Gastrocnemius medialis (tissue), 4 donors: ENCODE results near the gene AHCY. TPM values are rescaled to one million over a fixed set of nuclear protein-coding genes. Genes with fewer than 3 reads are reported as not detected.

ENCODE experiments used
- ATAC-seq, 2 donors: fragments of 150-250 bp; one replicate each; pipeline ENCODE4 v1.9.1; 2016
- DNase-seq, 2 donors: peaks; one replicate each; pipeline ENCODE4 v3.0.0-alpha.2; 2019
- H3K27ac ChIP-seq, 4 donors: fragments of 200-600 bp; sonication (generic); 1 replicate in 1 of 4; 2 replicates in 3 of 4; pipeline ENCODE4 v1.5.1; 2016 to 2018; ENCODE audit warnings: mild to moderate bottlenecking in 2 of 4, moderate library complexity in 1 of 4
- H3K27me3 ChIP-seq, 3 donors: fragments of 200-600 bp; sonication (generic) in 2 of 3; 1 replicate in 1 of 3; 2 replicates in 2 of 3; pipeline versions ENCODE4 v1.5.1 to v1.6.0; 2016 to 2019; ENCODE audit warnings: mild to moderate bottlenecking in 1 of 3, moderate library complexity in 1 of 3
- H3K36me3 ChIP-seq, 2 donors: fragments of 200-600 bp; sonication (generic) in 1 of 2; one replicate each; pipeline ENCODE4 v1.5.1; 2017 to 2018
- H3K4me1 ChIP-seq, 2 donors: fragments of 200-600 bp; sonication (generic) in 1 of 2; one replicate each; pipeline ENCODE4 v1.5.1; 2016 to 2017; ENCODE audit warnings: mild to moderate bottlenecking in 2 of 2
- H3K4me3 ChIP-seq, 4 donors: fragments of 200-600 bp; sonication (generic) in 3 of 4; 1 replicate in 1 of 4; 2 replicates in 3 of 4; pipeline ENCODE4 v1.5.1; 2016 to 2019; ENCODE audit warnings: mild to moderate bottlenecking in 2 of 4
- H3K9me3 ChIP-seq, 3 donors: fragments of 200-600 bp; sonication (generic) in 2 of 3; 1 replicate in 1 of 3; 2 replicates in 2 of 3; pipeline ENCODE4 v1.5.1; 2016 to 2019
- CTCF ChIP-seq, 5 experiments: fragments of 450-650 bp in 3 of 5; fragments of 200-600 bp in 2 of 5; sonication (generic) in 2 of 5; IDR thresholded peaks in 4 of 5; conservative IDR thresholded peaks in 1 of 5; 1 replicate in 4 of 5; 2 replicates in 1 of 5; pipeline ENCODE4 v1.5.1; 2016 to 2019; ENCODE audit warnings: antibody characterized with exemption in 5 of 5, mild to moderate bottlenecking in 3 of 5, moderate library complexity in 3 of 5
- POLR2A ChIP-seq, 2 donors: fragments of 450-650 bp; IDR thresholded peaks; one replicate each; pipeline ENCODE4 v1.6.1; 2017; ENCODE audit warnings: antibody characterized with exemption in 2 of 2, mild to moderate bottlenecking in 2 of 2, moderate library complexity in 2 of 2
- in situ Hi-C, 4 donors: fragments of 200-750 bp; cut with MboI; loops; one replicate each; pipeline versions ENCODE4 v1.15.0 to v1.8.0; 2017; ENCODE audit warnings: low sequenced_read_pairs in 4 of 4
- intact Hi-C: fragments of 100-400 bp; cut with DNase I; formaldehyde crosslinking; loops from one replicate; pipeline ENCODE4 v1.15.1; 2023; ENCODE audit warnings: low total_unique reads
- total RNA-seq, 4 donors: library from RNA; depleted of rRNA; stranded (reverse); fragments of >200 nt; gene quantifications; one replicate each; pipeline versions ENCODE4 v1.1.0 to v1.2.3, GENCODE V29; 2016

The AHCY gene
- total RNA-seq, 4 donors from 2014 or later: 81.7 to 110 (median 98.6) TPM

GRCh38 chr20:34233687-34234086 is 69.5 kb downstream of the AHCY start:
- no peak overlapping the region for H3K27ac ChIP-seq
- no peaks in the 10 kb centered on the region for H3K9me3 ChIP-seq
- no peak overlapping the region for H3K4me3 ChIP-seq
- no peaks in the 10 kb centered on the region for H3K4me1 ChIP-seq
- in situ Hi-C loops (no loop called here), intact Hi-C loops (no loop called here)
- DNase-seq: no peak
- no peaks in the 10 kb centered on the region for H3K36me3 ChIP-seq
- ATAC-seq: no peak
- no peak for TF ChIP-seq CTCF (IDR thresholded peaks at IDR 0.05 in 4 of 5, conservative IDR thresholded peaks at IDR 0.05 in 1 of 5)
- no peak for TF ChIP-seq POLR2A (IDR thresholded peaks at IDR 0.05)
- peaks cover 0 to 2% (median 0%) of the 10 kb centered on the region in 3 donors for H3K27me3 ChIP-seq

GRCh38 chr20:34232494-34233087 is 70.6 kb downstream of the AHCY start:
- no peak overlapping the region for H3K27ac ChIP-seq
- H3K4me3 ChIP-seq: no peak overlapping the region
- no peak for DNase-seq
- H3K27me3 ChIP-seq: peaks cover 0 to 2% (median 0%) of the 10 kb centered on the region in 3 donors
- TF ChIP-seq POLR2A (IDR thresholded peaks at IDR 0.05) (no peak), CTCF (IDR thresholded peaks at IDR 0.05 in 4 of 5, conservative IDR thresholded peaks at IDR 0.05 in 1 of 5) (no peak)
- no peak for ATAC-seq
- H3K9me3 ChIP-seq: no peaks in the 10 kb centered on the region
- no peaks in the 10 kb centered on the region for H3K36me3 ChIP-seq
- intact Hi-C loops (no loop called here), in situ Hi-C loops (no loop called here)
- no peaks in the 10 kb centered on the region for H3K4me1 ChIP-seq

GRCh38 chr20:34231634-34232033 is 71.5 kb downstream of the AHCY start:
- H3K9me3 ChIP-seq: no peaks in the 10 kb centered on the region
- H3K36me3 ChIP-seq: no peaks in the 10 kb centered on the region
- DNase-seq (no peak), ATAC-seq (no peak)
- in situ Hi-C loops: no loop called here
- no peaks in the 10 kb centered on the region for H3K4me1 ChIP-seq
- H3K27me3 ChIP-seq: peaks cover 0 to 2% (median 0%) of the 10 kb centered on the region in 3 donors
- H3K4me3 ChIP-seq: no peak overlapping the region
- TF ChIP-seq POLR2A (IDR thresholded peaks at IDR 0.05) (no peak), CTCF (IDR thresholded peaks at IDR 0.05 in 4 of 5, conservative IDR thresholded peaks at IDR 0.05 in 1 of 5) (no peak)
- H3K27ac ChIP-seq: no peak overlapping the region
- intact Hi-C loops: no loop called here

Other genes starting within 250 kb of the AHCY start
- gene EIF2S2, start 191.1 kb downstream of the AHCY start, total RNA-seq: 10 to 100 TPM; 79.0 to 85.2 (median 83.9) TPM
- gene ASIP, start 61.9 kb downstream of the AHCY start, total RNA-seq: not detected
- gene ITCH, start 59.9 kb upstream of the AHCY start, total RNA-seq: 10 to 100 TPM; 32.9 to 55.2 (median 52.0) TPM
- gene DYNLRB1, start 213.1 kb upstream of the AHCY start, total RNA-seq: 100 to 1,000 TPM; 115 to 216 (median 142) TPM